GM12875 (cell line): Measurements from ENCODE around the gene FAF1.

Experiments
- H3K4me3 ChIP-seq: one replicate; pipeline ENCODE4 v1.5.1; 2011; ENCODE audit warnings: low read depth, low read length, control low read depth
- CTCF ChIP-seq: IDR thresholded peaks from 2 replicates; pipeline ENCODE4 v1.5.1; 2011; ENCODE audit warnings: low read depth, mild to moderate bottlenecking, control low read depth, inconsistent platforms, low read length, moderate library complexity, borderline replicate concordance; ENCODE audit not compliant: insufficient read depth

Gene FAF1

GRCh38 chr1:50559421-50559820 lies 400.6 kb downstream of the FAF1 start:
- TF ChIP-seq CTCF, result no peak
- H3K4me3 ChIP-seq, result no peak overlapping the region

- TF ChIP-seq CTCF, result no peak
- no peak overlapping the region for H3K4me3 ChIP-seq
These were observed 406.1 kb downstream of the FAF1 start for GRCh38 chr1:50553921-50554320.

- no peak for TF ChIP-seq CTCF
- no peak overlapping the region for H3K4me3 ChIP-seq
These were observed 411.8 kb downstream of the FAF1 start for GRCh38 chr1:50548243-50548642.

GRCh38 chr1:50542362-50542761 lies 417.7 kb downstream of the FAF1 start:
- no peak for TF ChIP-seq CTCF

GRCh38 chr1:50538476-50538875 lies 421.6 kb downstream of the FAF1 start:
- no peak for TF ChIP-seq CTCF
- no peak overlapping the region for H3K4me3 ChIP-seq

More at GRCh38 chr1:50542362-50542761, 417.7 kb downstream of the FAF1 start:
- no peak overlapping the region for H3K4me3 ChIP-seq

GRCh38 chr1:50531601-50532000 lies 428.5 kb downstream of the FAF1 start:
- H3K4me3 ChIP-seq, result no peak overlapping the region
- no peak for TF ChIP-seq CTCF

- no peak for TF ChIP-seq CTCF
These were observed 429.0 kb downstream of the FAF1 start for GRCh38 chr1:50531027-50531426.

More at GRCh38 chr1:50531027-50531426, 429.0 kb downstream of the FAF1 start:
- no peak overlapping the region for H3K4me3 ChIP-seq
